Measurements from ENCODE around the gene AKR1C8.

DNA sequence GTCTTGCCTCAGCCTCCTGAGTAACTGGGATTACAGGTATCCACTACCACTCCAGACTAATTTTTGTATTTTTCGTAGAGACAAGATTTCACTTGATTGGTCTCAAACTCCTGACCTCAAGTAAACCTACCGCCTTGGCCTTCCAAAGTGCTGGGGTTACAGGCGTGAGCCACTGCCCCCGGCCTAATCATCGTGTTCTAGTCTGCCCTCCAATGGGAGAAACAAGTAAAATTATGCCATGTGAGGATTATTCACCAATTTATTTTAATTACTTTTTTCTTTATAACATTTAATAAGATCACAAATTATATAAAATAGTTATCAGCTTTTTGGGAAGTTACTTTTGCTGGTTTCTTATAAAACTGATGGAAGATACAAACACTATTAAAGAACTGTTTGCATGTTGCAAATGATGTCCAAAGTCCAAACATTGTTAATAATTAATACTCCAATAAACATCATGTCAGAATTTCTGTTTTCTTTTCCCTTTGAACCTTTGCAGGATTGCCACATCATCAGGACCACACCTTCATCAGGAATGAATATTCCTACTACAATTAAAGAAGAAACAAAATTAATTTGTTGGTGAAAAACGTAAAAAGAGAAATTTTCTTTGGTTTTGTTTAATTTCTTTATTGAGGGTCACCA, 10.9 kb upstream of the AKR1C8 start:
- TF ChIP-seq, protein P1, sequence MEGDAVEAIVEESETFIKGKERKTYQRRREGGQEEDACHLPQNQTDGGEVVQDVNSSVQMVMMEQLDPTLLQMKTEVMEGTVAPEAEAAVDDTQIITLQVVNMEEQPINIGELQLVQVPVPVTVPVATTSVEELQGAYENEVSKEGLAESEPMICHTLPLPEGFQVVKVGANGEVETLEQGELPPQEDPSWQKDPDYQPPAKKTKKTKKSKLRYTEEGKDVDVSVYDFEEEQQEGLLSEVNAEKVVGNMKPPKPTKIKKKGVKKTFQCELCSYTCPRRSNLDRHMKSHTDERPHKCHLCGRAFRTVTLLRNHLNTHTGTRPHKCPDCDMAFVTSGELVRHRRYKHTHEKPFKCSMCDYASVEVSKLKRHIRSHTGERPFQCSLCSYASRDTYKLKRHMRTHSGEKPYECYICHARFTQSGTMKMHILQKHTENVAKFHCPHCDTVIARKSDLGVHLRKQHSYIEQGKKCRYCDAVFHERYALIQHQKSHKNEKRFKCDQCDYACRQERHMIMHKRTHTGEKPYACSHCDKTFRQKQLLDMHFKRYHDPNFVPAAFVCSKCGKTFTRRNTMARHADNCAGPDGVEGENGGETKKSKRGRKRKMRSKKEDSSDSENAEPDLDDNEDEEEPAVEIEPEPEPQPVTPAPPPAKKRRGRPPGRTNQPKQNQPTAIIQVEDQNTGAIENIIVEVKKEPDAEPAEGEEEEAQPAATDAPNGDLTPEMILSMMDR (conservative IDR thresholded peaks at IDR 0.05): no peak
- no peak for TF ChIP-seq EZH2 (IDR thresholded peaks at IDR 0.05; ENCODE audit: low read depth)

Measured in PC-9 (cell line).